NCI-H446 (cell line): Measurements from ENCODE around the gene RPS6KA2.
"Not testable (repeated sequence)": the region's sequence is repeated elsewhere in the genome, so short reads cannot be mapped to it uniquely, and the experiment has no call there.

ENCODE experiments used
- DNase-seq, 2 experiments: peaks; one replicate each; lab custom pipeline; 2025; lab: John Stamatoyannopoulos, UW

Gene RPS6KA2

DNA sequence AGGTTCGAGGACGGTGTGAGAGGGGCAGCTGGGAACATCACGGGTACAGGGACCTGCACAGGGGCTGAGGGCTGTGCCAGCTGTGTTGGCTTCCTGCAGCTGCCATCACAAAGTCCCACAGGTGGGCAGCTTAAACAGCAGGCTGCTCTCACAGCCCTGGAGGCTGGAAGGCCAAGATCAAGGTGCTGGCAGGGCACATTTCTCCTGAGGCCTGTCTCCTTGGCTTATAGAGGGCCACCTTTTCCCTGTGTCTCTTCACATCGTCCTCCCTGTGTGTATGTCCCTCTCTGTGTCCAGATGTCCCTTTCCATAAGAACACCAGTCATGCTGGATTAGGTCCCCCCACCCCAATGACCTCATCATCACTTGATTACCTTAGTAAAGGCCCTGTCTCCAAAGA is 229.2 kb downstream of the RPS6KA2 start:
- no peak for DNase-seq

GRCh38 chr6:166395778-166396177 is 231.3 kb downstream of the RPS6KA2 start:
- no peak for DNase-seq

DNA sequence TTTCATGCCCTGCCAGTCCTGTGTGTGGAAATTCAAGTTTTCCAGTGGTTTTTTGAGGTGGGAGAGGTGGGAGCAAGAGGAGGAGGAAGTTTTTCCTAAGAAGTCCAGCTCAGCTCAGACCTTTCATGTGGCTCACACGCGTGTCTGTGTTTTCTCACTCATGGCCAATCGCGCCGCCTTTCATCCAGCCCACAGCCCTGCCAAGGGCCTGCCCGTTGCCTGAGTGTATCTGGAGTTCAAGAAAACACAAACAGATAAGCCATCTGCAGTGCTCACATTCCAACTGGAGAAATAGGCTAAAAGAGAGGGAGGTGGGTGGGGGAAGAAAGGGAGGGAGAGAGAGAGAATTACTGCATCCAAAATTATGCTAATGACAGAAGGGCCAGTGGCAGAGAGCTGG is 231.7 kb downstream of the RPS6KA2 start:
- no peak for DNase-seq

DNA sequence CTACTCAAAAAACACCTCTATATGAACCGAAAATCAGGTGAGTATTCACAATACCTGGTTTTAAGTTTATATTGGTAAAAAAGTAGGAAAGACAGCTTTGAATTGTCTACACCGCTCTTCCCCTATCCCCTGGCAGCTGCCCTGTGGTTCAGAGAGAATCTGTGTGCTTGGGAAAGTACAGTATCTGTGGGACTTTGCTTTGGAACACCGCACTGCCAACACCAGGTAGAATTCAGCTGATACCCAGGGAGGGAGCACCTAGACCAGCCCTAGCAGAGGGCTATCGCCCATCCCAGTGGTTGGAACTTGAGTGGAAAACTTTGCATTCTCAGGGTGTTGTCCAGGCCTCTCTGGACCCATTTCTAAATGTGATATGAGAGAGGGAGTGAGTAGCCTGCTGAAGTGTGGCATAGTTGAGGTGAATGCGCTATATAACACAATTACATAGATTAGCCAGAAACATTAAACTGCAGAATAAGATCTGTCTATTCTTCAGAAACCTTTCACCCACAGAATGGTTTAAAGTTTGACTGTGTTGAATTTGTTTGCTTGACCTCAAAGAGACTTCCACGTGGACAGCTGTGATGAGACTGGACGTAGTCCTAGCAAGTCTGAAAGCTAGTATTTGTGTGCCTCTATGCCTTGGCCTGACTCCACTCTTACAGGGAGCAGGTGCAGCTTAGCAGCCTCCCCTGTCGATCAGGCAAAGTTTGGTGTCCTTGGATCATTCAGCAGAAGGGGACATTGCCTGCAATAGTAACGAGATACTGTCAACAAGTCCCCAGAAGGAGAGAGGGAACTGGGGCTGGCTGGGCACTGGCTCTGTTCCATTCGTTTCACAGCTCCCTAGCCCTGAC is 232.8 kb downstream of the RPS6KA2 start:
- no peak for DNase-seq

GRCh38 chr6:166393535-166393823 is 233.6 kb downstream of the RPS6KA2 start:
- no peak for DNase-seq

DNA sequence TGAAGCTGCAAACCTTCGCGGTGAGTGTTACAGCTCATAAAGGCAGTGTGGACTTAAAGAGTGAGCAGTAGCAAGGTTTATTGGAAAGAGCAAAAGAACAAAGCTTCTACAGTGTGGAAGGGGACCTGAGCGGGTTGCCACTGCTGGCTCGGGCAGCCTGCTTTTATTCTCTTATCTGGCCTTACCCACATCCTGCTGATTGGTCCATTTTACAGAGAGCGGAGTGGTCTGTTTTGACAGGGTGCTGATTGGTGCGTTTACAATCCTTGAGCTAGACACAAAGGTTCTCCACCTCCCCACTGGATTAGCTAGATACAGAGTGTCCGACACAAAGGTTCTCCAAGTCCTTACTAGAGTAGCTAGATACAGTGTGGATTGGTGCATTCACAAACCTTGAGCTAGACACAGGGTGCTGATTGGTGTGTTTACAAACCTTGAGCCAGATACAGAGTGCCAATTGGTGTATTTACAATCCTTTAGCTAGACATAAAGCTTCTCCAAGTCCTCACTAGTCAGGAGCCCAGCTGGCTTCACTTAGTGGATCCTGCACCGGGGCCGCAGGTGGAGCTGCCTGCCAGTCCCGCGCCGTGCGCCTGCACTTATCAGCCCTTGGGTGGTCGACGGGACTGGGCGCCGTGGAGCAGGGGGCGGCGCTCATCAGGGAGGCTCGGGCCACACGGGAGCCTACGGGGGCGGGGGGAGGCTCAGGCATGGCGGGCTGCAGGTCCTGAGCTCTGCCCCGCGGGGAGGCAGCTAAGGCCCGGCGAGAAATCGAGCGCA is 234.1 kb downstream of the RPS6KA2 start:
- DNase-seq: not testable (repeated sequence)

- no peak for DNase-seq
Measured at GRCh38 chr6:166389119-166389518, 237.9 kb downstream of the RPS6KA2 start.

DNA sequence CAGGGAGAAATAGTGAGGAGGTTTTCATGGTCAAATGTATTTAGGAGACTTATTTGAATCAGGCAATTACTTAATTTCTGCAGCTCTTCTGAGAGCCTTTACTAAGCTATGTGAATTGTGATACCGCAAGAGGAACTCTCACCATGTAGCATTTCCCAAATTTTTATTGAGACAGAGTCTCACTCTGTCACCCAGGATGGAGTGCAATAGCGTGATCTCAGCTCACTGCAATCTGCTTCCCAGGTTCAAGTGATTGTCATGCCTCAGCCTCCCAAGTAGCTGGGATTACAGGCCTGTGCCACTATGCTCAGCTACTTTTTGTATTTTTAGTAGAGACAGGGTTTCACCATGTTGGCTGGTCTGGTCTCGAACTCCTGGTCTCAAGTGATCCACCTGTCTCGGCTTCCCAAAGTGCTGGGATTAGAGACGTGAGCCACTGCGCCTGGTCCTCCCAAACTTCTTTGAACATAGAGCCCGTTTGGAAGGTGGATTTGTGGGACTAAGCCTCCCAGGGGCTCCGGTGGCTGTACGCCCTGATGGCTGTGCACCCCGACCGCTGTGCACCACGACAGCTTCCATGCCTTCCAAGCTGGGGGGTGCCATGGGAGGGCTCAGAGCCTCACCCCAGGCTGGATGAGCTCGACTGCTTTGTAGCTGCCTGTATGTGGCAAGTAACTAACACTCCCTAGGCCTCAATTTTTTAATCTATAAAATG is 238.6 kb downstream of the RPS6KA2 start:
- no peak for DNase-seq

DNA sequence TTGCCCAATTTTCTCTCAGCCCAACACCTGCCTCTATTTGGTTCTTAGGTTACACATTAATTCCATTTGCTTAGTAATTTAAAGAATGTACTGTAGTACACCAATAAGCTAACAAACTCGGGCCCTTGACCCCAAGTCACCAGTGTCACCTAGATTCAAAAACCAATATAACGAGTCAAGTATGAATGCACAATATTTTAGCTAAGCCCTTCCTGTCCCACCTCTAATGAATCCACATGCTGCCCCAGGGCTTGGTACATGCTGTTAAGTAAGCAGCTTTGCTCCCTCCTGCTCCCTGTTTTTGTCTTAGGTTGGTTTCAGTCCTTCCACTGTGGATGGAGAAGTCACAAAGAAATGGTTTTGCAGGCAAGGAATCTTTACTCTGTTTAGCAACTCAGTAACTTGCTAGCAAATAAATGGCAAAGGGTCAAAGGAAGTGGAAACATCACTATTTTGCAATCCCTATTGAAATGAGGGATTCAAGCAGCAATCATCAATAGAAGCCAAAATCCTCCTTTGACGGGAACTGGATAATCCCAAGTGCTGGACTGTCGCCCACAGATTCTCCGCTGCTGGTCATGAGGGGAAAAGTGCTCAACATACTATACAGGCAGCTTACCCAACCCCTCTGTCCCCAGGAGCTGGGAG is 239.3 kb downstream of the RPS6KA2 start:
- no peak for DNase-seq

DNA sequence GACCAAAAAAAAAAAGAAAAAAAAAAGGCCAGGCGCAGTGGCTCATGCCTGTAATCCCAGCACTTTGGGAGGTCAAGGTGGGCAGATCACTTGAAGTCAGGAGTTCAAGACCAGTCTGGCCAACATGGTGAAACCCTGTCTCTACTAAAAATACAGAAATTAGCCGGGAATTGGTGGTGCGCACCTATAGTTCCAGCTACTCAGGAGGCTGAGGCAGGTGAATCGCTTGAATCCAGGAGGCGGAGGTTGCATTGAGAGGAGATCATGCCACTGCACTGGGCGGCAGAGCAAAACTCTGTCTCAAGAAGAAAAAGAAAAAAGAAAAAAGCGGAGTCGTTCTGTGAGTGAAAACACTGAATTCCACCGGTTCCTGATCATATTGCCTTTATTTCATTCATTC is 240.0 kb downstream of the RPS6KA2 start:
- DNase-seq: not testable (repeated sequence)

DNA sequence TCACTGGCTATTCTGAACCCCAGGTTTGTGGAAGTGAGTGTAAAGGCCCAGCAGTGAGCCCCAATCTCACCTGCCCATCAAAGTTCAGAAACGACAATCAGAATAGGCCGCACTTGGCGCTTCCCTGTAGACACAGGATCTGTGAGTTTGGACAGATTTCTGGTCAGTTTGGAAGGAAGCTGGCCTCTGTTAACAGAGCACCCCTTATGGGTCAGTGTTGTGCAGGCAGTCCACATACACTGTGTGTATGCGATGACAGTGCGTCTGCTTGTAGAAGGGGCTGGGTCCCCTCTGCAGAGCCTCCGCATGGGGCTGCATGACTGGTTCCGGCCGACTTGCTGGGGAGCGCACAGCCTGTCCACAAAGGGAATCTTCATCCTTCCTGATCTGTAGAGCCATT is 240.9 kb downstream of the RPS6KA2 start:
- no peak for DNase-seq

GRCh38 chr6:166383802-166384363 is 243.2 kb downstream of the RPS6KA2 start:
- DNase-seq: not testable (repeated sequence)

- DNase-seq: peak; percentile 69 to 93
Measured at GRCh38 chr6:166382933-166383801, 243.9 kb downstream of the RPS6KA2 start, which contains the start of gene MPC1. Gene MPC1 (minus strand): TSS chr6:166382940. CDS start chr6:166382876, 64 bp downstream.

DNA sequence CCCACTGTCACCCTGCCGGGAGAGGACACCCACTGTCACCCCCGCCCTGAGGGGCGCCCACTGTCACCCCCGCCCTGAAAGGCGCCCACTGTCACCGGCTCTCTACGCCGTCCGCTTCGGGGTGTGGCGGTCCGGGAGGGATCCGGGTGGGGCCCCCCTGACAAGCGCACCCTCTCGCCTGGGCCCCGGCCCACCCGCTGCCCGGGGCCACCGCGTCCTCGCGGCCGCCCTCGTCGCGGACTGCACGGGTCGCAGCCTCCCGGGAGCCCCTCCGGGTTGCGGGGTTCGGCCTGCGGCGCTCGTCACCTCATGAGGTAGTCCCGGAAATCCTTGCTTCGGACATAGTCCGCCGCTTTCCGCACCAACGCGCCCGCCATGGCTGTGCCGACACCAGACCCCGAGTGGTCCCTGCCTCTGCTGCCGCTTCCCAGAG is 244.5 kb downstream of the RPS6KA2 start:
- DNase-seq: no peak

GRCh38 chr6:166381733-166382499 is 245.1 kb downstream of the RPS6KA2 start:
- DNase-seq: peak in 1 of 2 experiments; percentile 2

GRCh38 chr6:166381381-166381732 is 245.7 kb downstream of the RPS6KA2 start:
- DNase-seq: no peak

GRCh38 chr6:166379800-166380199 is 247.3 kb downstream of the RPS6KA2 start:
- no peak for DNase-seq

DNA sequence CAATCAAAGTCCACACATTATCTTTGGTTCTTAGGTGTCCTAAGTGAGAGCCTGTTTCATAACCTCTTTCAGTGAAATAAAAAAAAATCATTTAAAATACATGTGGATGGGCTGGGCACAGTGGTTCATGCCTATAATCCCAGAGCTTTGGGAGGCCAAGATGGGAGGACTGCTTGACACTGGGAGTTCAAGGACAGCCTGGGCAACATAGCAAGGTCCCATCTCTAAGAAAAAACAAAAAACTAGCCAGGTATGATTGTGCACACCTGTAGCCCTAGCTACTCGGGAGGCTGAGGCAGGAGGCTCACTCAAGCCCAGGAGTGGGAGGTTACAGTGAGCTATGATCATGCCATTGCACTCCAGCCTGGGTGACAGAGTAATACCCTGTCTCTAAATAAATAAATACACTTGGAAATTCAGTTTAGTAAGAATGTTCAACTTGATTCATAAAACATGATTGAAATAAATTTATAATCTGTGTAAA is 247.9 kb downstream of the RPS6KA2 start:
- DNase-seq: no peak

- DNase-seq: no peak
Measured at GRCh38 chr6:166377721-166378120, 249.3 kb downstream of the RPS6KA2 start.

DNA sequence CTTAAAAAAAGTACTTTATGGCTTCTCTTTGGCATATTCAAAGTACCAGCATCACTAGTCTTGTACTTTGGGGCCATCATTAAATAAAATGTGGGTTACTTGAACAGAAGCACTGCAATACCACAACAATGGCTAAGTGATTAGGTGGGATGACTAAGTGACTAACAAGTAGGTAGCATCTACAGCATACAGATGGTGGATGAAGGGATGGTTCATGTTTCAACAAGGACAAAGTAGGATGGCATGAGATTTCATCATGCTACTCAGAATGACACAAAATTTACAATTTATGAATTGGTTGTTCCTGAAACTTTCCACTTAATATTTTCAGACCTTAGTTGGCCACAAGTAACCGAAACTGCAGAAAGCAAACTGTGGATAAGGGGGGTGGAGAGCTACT is 252.0 kb downstream of the RPS6KA2 start:
- no peak for DNase-seq
